ENCODE results near the gene SRXN1. TPM values are rescaled to one million over a fixed set of nuclear protein-coding genes. Genes with fewer than 3 reads are reported as not detected.

Gene SRXN1
- total RNA-seq, 1 experiment from 2014 or later, result 80.8 TPM

- no peaks in the 10 kb centered on the region for H3K9me2 ChIP-seq (ENCODE audit: insufficient read depth)
- CTCF ChIA-PET, result interaction anchor here (0.9 to 1.5 kb wide), 2 partner anchors 9 to 13 kb away, joined by 3 to 5 read pairs; no protein-coding TSS in a partner anchor
- DNase-seq (ENCODE audit: low read depth, low spot score) (no peak), ATAC-seq (no peak)
- H3K9me3 ChIP-seq (ENCODE audit: control insufficient read depth in 1 of 2, insufficient read depth in 1 of 2, low read depth in 1 of 2, low read length in 2 of 2), result no peaks in the 10 kb centered on the region
- TF ChIP-seq EGR1 (IDR thresholded peaks at IDR 0.05; ENCODE audit: low read depth), result no peak
- H3K4me2 ChIP-seq (ENCODE audit: low read length), result peak overlapping the region; percentile 79
- BruUV-seq (replicated peaks), result no TSS peak
- no peak overlapping the region for H3K4me3 ChIP-seq (replicated peaks in 1 of 2; ENCODE audit: low read depth in 1 of 2, low read length in 2 of 2)
- RAD21 ChIA-PET (ENCODE audit: low non-redundant PET in 1 of 2, low total read pairs in 2 of 2, uncharacterized antibody in 2 of 2, unreplicated experiment in 2 of 2), result no interaction called here
- H3K27me3 ChIP-seq (ENCODE audit: insufficient read depth, low read length), result no peaks in the 10 kb centered on the region
- POLR2A ChIA-PET, result no interaction called here
- H3K27ac ChIP-seq (ENCODE audit: low read depth, low read length), result no peak overlapping the region
- H3K9ac ChIP-seq (ENCODE audit: low read length), result peak overlapping the region; percentile 91; the same call in 1 of the 2 replicates
- no peaks in the 10 kb centered on the region for H4K20me1 ChIP-seq (ENCODE audit: insufficient read depth)
- intact Hi-C loops (cut with micrococcal nuclease), result no loop called here
- peaks cover 35% of the 10 kb centered on the region for H3K79me2 ChIP-seq (ENCODE audit: insufficient read depth, low read length)
- no peak overlapping the region for H2AFZ ChIP-seq (ENCODE audit: low read depth, low read length, poor library complexity, severe bottlenecking)
- H3K36me3 ChIP-seq (ENCODE audit: control insufficient read depth in 1 of 2, insufficient read depth in 2 of 2, low read length in 2 of 2), result peaks cover 3 to 19% of the 10 kb centered on the region in 2 experiments; a peak in 1 of 4 replicates
- H3K4me1 ChIP-seq (ENCODE audit: control insufficient read depth in 1 of 2, insufficient read depth in 2 of 2, low read length in 2 of 2), result peaks cover 11 to 26% of the 10 kb centered on the region in 2 experiments
Measured at GRCh38 chr20:654417-654750, 1.4 kb upstream of the SRXN1 start.

DNA sequence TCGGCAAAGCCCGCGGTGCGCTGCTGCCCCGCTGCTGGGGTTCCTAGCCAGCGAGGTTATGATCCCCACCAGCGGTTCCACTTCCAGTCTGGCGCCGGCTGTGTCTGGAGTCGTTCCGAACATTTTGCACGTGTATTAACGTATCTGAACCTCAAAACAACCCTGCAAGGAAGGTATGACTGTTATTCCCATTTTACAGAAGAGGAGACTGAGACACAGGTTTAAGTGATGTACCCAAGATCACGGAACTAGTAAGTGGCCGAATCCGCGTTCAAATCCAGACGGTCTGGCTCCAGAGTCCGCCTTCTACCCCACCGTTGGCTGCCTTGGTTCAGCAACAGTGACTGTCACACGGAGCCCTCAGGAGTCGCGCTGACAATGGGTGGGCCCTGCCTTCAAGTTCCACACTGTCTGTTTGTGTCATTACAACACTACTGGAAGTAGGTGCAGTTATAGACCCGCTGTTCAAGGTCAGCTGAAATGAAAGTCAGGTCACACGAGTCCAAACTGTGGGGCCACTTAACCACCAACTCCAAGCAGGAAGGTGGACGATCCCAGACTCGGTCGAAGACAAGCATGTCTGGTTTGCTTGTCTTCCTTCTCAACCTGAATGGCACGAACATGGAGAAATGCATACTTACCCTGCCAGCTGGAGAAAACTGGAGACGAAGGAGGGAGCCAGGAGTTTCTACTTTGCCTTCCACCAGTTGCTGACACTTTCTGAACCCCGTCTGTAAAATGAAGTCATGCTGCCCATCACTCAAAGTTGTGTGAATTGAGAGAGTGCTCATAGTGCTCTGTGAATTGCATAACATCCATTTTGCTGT is 803 bp upstream of the SRXN1 start:
- intact Hi-C loops (cut with micrococcal nuclease), result loop anchor here (1.0 kb wide), 1 partner anchor 85 kb away; no protein-coding TSS in a partner anchor
- H3K9ac ChIP-seq (ENCODE audit: low read length), result peak overlapping the region; percentile 91
- peaks cover 3 to 25% of the 10 kb centered on the region in 2 experiments; a peak in 3 of 4 replicates for H3K36me3 ChIP-seq (ENCODE audit: control insufficient read depth in 1 of 2, insufficient read depth in 2 of 2, low read length in 2 of 2)
- H4K20me1 ChIP-seq (ENCODE audit: insufficient read depth), result no peaks in the 10 kb centered on the region; the same call in 1 of the 2 replicates
- no peak overlapping the region for H2AFZ ChIP-seq (ENCODE audit: low read depth, low read length, poor library complexity, severe bottlenecking)
- peak overlapping the region; percentile 92; the same call in 1 of the 2 replicates for H3K27ac ChIP-seq (ENCODE audit: low read depth, low read length)
- H3K27me3 ChIP-seq (ENCODE audit: insufficient read depth, low read length), result no peaks in the 10 kb centered on the region
- H3K9me2 ChIP-seq (ENCODE audit: insufficient read depth), result no peaks in the 10 kb centered on the region
- peaks cover 41% of the 10 kb centered on the region for H3K79me2 ChIP-seq (ENCODE audit: insufficient read depth, low read length)
- TF ChIP-seq MAX (IDR thresholded peaks at IDR 0.05) (peak; percentile 50; the same call in 1 of the 2 replicates), TCF7L2 (IDR thresholded peaks at IDR 0.05; ENCODE audit: borderline replicate concordance, extremely low read depth, insufficient read depth, insufficient read length) (no peak)
- POLR2A ChIA-PET, result no interaction called here
- RAD21 ChIA-PET (ENCODE audit: low non-redundant PET in 1 of 2, low total read pairs in 2 of 2, uncharacterized antibody in 2 of 2, unreplicated experiment in 2 of 2), result no interaction called here
- peaks cover 0 to 2% of the 10 kb centered on the region in 2 experiments; a peak in 1 of 4 replicates for H3K9me3 ChIP-seq (ENCODE audit: control insufficient read depth in 1 of 2, insufficient read depth in 1 of 2, low read depth in 1 of 2, low read length in 2 of 2)
- DNase-seq (ENCODE audit: low read depth, low spot score) (no peak), ATAC-seq (peak; percentile 2; the same call in 1 of the 2 replicates)
- peaks cover 11 to 26% of the 10 kb centered on the region in 2 experiments for H3K4me1 ChIP-seq (ENCODE audit: control insufficient read depth in 1 of 2, insufficient read depth in 2 of 2, low read length in 2 of 2)
- peak overlapping the region; percentile 67 to 98 for H3K4me3 ChIP-seq (replicated peaks in 1 of 2; ENCODE audit: low read depth in 1 of 2, low read length in 2 of 2)
- BruUV-seq (replicated peaks), result TSS peak; percentile 89
- peak overlapping the region; percentile 79 for H3K4me2 ChIP-seq (ENCODE audit: low read length)
- CTCF ChIA-PET, result interaction anchor here (0.9 to 1.5 kb wide), 2 partner anchors 8 to 13 kb away, joined by 3 to 5 read pairs; no protein-coding TSS in a partner anchor
